Uterus (tissue), 4 donors: Measurements from ENCODE around the gene DNAJC5G. TPM values are rescaled to one million over a fixed set of nuclear protein-coding genes. Genes with fewer than 3 reads are reported as not detected.

Source experiments
- DNase-seq, 2 donors: peaks; one replicate each; pipeline ENCODE4 v3.0.0-alpha.2; 2019 to 2020
- H3K27ac ChIP-seq, 2 donors: fragments of 200-600 bp; sonication (generic); 1 replicate in 1 of 2; 2 replicates in 1 of 2; pipeline ENCODE4 v1.5.1; 2016 to 2018
- H3K27me3 ChIP-seq, 2 donors: fragments of 200-600 bp; sonication (generic); one replicate each; pipeline ENCODE4 v1.5.1; 2018 to 2019; ENCODE audit warnings: control low read depth in 1 of 2
- H3K36me3 ChIP-seq, 2 donors: fragments of 200-600 bp; sonication (generic); one replicate each; pipeline ENCODE4 v1.5.1; 2019; ENCODE audit warnings: control low read depth in 1 of 2
- H3K4me1 ChIP-seq, 2 donors: fragments of 200-600 bp; sonication (generic); one replicate each; pipeline ENCODE4 v1.5.1; 2018 to 2019; ENCODE audit warnings: control low read depth in 1 of 2
- H3K4me3 ChIP-seq, 2 donors: fragments of 200-600 bp; sonication (generic); 1 replicate in 1 of 2; 2 replicates in 1 of 2; pipeline ENCODE4 v1.5.1; 2018 to 2019; ENCODE audit warnings: mild to moderate bottlenecking in 1 of 2
- H3K9me3 ChIP-seq, 2 donors: fragments of 200-600 bp; sonication (generic); one replicate each; pipeline ENCODE4 v1.5.1; 2019; ENCODE audit warnings: control low read depth in 1 of 2
- POLR2A ChIP-seq, 2 donors: fragments of 450-650 bp; IDR thresholded peaks; one replicate each; pipeline ENCODE4 v1.6.1; 2016; ENCODE audit warnings: antibody characterized with exemption in 2 of 2, mild to moderate bottlenecking in 1 of 2, moderate library complexity in 1 of 2
- intact Hi-C: fragments of 100-400 bp; cut with DNase I; formaldehyde crosslinking; loops from one replicate; pipeline ENCODE4 v1.15.1; 2023; ENCODE audit warnings: low total_unique reads
- total RNA-seq, 4 donors: library from RNA; depleted of rRNA in 3 of 4; stranded (reverse); fragments of >200 nt in 3 of 4; gene quantifications; one replicate each; pipeline versions ENCODE4 v1.1.0 to v1.2.4, GENCODE V29; 2014 to 2023
- TF ChIP-seq, protein P1 (sequence below), 4 experiments: fragments of 200-600 bp in 2 of 4; fragments of 450-650 bp in 2 of 4; sonication (generic) in 2 of 4; IDR thresholded peaks; one replicate each; pipeline ENCODE4 v1.5.1; 2016 to 2019; ENCODE audit warnings: antibody characterized with exemption in 4 of 4, mild to moderate bottlenecking in 2 of 4, moderate library complexity in 1 of 4
- donor health status: DM: yes; HTN: yes; CAD: no.

Gene DNAJC5G
- total RNA-seq, 4 donors from 2014 or later = 0.77 to 3.9 (median 1.5) TPM; not detected in 1

DNA sequence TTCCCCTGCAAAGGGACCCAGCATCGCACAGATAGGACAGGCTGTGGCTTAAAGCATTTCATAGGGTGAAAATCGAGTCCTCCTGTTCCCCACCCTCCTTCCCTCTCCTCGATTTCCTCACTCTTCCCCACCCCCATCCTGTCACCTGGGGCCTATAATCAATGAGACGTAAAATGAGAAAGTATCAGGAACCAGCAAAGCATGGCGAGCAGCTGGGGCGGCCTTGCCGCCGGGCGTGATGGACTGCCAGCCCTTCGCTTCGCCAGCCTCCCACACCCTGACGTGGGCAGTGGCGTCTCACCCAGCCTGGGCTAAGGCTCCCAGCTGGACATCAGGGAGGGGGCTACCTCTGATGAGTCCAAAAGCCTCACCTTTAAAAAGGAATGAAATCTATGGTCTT lies 23.5 kb upstream of the DNAJC5G start:
- Histone ChIP-seq H3K36me3 (no peaks in the 10 kb centered on the region), H3K27me3 (peaks cover 0 to 12% of the 10 kb centered on the region in 2 donors), H3K4me1 (no peaks in the 10 kb centered on the region), H3K4me3 (no peak overlapping the region), H3K9me3 (no peaks in the 10 kb centered on the region), H3K27ac (no peak overlapping the region)
- TF ChIP-seq, protein P1, sequence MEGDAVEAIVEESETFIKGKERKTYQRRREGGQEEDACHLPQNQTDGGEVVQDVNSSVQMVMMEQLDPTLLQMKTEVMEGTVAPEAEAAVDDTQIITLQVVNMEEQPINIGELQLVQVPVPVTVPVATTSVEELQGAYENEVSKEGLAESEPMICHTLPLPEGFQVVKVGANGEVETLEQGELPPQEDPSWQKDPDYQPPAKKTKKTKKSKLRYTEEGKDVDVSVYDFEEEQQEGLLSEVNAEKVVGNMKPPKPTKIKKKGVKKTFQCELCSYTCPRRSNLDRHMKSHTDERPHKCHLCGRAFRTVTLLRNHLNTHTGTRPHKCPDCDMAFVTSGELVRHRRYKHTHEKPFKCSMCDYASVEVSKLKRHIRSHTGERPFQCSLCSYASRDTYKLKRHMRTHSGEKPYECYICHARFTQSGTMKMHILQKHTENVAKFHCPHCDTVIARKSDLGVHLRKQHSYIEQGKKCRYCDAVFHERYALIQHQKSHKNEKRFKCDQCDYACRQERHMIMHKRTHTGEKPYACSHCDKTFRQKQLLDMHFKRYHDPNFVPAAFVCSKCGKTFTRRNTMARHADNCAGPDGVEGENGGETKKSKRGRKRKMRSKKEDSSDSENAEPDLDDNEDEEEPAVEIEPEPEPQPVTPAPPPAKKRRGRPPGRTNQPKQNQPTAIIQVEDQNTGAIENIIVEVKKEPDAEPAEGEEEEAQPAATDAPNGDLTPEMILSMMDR (IDR thresholded peaks at IDR 0.05) = no peak
- no peak for TF ChIP-seq POLR2A (IDR thresholded peaks at IDR 0.05)
- no peak for DNase-seq
- intact Hi-C loops = no loop called here

DNA sequence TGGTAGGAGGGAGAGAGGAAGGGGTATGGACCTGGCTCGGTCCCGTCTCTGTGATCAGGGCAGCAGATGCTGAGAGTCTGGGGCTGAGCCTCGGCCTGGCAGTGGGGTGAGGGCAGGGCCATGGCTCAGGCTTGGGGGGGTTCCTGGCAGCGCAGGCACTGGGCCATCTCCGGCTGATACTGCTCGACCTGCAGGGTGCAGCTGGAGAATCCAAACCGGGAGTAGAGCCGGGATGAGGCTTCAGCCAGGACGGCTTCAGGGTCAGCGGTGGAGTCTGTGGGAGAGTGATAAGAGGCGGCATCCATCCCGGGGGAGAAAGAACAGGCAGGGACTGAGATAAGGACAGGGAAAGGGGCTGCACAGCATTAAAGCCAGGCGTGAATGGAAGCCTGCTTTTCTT lies 20.0 kb upstream of the DNAJC5G start:
- H3K9me3 ChIP-seq = no peaks in the 10 kb centered on the region
- no peaks in the 10 kb centered on the region for H3K36me3 ChIP-seq
- peaks cover 0 to 12% of the 10 kb centered on the region in 2 donors for H3K27me3 ChIP-seq
- H3K4me1 ChIP-seq = no peaks in the 10 kb centered on the region
- no peak overlapping the region for H3K4me3 ChIP-seq
- no peak overlapping the region for H3K27ac ChIP-seq
- DNase-seq = no peak
- intact Hi-C loops = no loop called here
- TF ChIP-seq, protein P1 (IDR thresholded peaks at IDR 0.05) = no peak
- no peak for TF ChIP-seq POLR2A (IDR thresholded peaks at IDR 0.05)

DNA sequence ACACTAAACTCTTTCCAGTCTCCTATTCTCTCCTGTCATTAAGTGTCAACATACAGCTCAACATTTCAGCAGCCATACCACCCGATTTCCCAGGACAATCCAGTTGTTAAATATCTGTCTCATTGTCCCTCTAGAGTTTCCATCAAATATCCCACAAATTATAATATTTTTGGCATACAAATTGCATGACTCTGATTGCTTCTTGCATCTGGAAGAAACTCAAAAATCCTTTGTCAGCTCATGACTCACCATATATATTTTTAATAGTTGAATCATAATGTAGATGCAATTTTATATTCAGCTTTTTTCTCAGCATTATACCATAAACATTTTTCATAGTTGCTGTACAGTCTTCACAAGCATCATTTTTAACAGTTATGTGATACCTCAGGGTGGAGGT lies 19.6 kb upstream of the DNAJC5G start:
- no peak overlapping the region for H3K4me3 ChIP-seq
- peaks cover 0 to 12% of the 10 kb centered on the region in 2 donors for H3K27me3 ChIP-seq
- intact Hi-C loops = no loop called here
- no peak for DNase-seq
- H3K4me1 ChIP-seq = no peaks in the 10 kb centered on the region
- no peak overlapping the region for H3K27ac ChIP-seq
- H3K36me3 ChIP-seq = no peaks in the 10 kb centered on the region
- H3K9me3 ChIP-seq = no peaks in the 10 kb centered on the region
- TF ChIP-seq, protein P1 (IDR thresholded peaks at IDR 0.05) = no peak

DNA sequence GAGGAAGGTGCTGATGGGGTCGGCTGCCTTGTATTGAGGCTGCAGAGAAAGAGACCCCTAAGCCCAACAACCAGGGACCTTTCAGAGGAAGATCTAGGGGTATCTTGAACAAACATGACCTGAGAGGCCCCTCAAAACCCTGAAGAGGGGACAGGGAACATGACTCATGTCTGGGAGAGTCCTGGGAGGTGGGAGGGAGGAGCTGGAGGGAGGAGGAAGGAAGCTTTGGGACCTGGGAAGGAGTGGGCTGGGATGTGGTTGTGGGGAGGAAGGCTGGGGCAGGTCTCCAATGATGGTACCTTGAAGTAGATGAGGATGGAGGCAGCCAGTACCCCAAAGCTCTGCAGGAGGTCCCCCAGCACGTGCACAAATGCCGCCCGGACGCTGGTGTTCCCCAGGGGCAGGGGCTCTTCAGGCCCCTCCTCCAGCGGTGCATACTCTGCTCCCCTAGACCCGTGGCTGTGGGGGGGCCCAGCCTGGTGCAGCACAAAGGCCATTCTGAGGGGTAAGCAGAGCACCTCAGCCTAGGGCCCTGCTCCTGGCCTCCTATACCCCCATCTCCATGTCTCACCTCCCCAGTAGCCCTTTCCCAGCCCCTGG lies 18.3 kb upstream of the DNAJC5G start:
- TF ChIP-seq, protein P1 (IDR thresholded peaks at IDR 0.05) = no peak
- TF ChIP-seq POLR2A (IDR thresholded peaks at IDR 0.05) = no peak
- Histone ChIP-seq H3K27ac (no peak overlapping the region), H3K4me1 (peaks cover 0 to 3% of the 10 kb centered on the region in 2 donors), H3K27me3 (peaks cover 4 to 15% of the 10 kb centered on the region in 2 donors), H3K9me3 (no peaks in the 10 kb centered on the region), H3K4me3 (no peak overlapping the region), H3K36me3 (no peaks in the 10 kb centered on the region)
- no peak for DNase-seq
- intact Hi-C loops = no loop called here

DNA sequence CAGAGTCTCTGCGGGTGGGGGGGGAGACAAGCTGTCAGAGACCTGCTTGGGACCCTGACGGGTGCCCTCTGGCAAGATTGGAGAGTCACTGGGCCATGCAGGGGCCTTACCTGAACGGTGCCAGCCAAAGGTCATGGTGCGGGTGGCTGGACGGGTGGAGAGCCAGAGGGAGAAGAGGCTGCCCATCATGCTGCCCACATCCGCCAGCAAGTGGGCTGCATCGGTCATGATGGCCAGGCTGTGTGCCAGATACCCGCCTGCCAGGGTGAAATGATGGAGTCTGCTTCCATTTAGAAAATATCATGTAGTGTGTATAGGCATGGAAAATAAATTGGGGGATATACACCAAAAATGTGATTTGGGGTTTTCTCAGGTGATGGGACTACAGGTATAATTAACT lies 17.2 kb upstream of the DNAJC5G start:
- H3K4me1 ChIP-seq = peaks cover 0 to 12% of the 10 kb centered on the region in 2 donors
- no peak overlapping the region for H3K4me3 ChIP-seq
- H3K9me3 ChIP-seq = no peaks in the 10 kb centered on the region
- DNase-seq = no peak
- TF ChIP-seq POLR2A (IDR thresholded peaks at IDR 0.05) = no peak
- TF ChIP-seq, protein P1 (IDR thresholded peaks at IDR 0.05) = no peak
- no peaks in the 10 kb centered on the region for H3K36me3 ChIP-seq
- H3K27ac ChIP-seq = no peak overlapping the region
- intact Hi-C loops = no loop called here
- peaks cover 13 to 15% of the 10 kb centered on the region in 2 donors for H3K27me3 ChIP-seq
